ENCODE results near the gene VPS39. TPM values are rescaled to one million over a fixed set of nuclear protein-coding genes. Genes with fewer than 3 reads are reported as not detected.

Gene VPS39
- total and polyA plus RNA-seq, 2 experiments from 2014 or later = 28.8 to 43.9 TPM

DNA sequence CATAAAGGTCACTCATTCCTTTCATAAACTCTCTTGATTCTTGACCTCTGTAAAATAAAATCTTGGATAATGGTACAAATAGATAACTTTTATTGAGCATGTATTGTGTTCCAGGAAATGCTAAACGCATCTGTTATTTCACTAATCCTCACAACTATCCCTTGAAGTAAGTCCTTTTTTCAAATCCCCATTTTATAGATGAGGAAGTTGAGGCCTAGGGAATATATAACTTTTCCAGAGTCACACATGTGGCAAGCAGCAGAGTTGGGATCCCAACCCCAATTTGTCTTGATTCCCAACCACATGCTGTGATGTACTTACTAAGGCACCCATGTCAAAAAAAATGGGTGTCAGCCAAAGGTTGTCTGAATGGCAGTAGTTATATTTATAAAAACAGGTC is 6.3 kb downstream of the VPS39 start:
- 100% methylated on average over 1 of the region's 1 CpG for WGBS (ENCODE audit: low lambda C conversion rate, missing lambda C conversion rate)
- Histone ChIP-seq H3K9me2 (replicated peaks; ENCODE audit: insufficient read depth) (no peaks in the 10 kb centered on the region), H3K4me1 (ENCODE audit: insufficient read depth) (no peaks in the 10 kb centered on the region), H3K4me2 (no peak overlapping the region), H3K27ac (no peak overlapping the region), H3K79me2 (peaks cover 71% of the 10 kb centered on the region), H3K36me3 (replicated peaks; ENCODE audit: insufficient read depth, low read depth) (no peaks in the 10 kb centered on the region), H3K27me3 (no peaks in the 10 kb centered on the region), H4K20me1 (ENCODE audit: insufficient read depth, poor library complexity, severe bottlenecking) (no peaks in the 10 kb centered on the region), H3K9me3 (ENCODE audit: low read depth) (no peaks in the 10 kb centered on the region), H3K4me3 (no peak overlapping the region), H2AFZ (no peak overlapping the region)
- DNase-seq (ENCODE audit: low spot score) = no peak
- TF ChIP-seq EZH2phosphoT487 (IDR thresholded peaks at IDR 0.05; ENCODE audit: low read depth, severe bottlenecking, unreplicated experiment) = no peak
- TF ChIP-seq, protein P1, sequence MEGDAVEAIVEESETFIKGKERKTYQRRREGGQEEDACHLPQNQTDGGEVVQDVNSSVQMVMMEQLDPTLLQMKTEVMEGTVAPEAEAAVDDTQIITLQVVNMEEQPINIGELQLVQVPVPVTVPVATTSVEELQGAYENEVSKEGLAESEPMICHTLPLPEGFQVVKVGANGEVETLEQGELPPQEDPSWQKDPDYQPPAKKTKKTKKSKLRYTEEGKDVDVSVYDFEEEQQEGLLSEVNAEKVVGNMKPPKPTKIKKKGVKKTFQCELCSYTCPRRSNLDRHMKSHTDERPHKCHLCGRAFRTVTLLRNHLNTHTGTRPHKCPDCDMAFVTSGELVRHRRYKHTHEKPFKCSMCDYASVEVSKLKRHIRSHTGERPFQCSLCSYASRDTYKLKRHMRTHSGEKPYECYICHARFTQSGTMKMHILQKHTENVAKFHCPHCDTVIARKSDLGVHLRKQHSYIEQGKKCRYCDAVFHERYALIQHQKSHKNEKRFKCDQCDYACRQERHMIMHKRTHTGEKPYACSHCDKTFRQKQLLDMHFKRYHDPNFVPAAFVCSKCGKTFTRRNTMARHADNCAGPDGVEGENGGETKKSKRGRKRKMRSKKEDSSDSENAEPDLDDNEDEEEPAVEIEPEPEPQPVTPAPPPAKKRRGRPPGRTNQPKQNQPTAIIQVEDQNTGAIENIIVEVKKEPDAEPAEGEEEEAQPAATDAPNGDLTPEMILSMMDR (IDR thresholded peaks at IDR 0.05; ENCODE audit: poor library complexity) = no peak
- no peak for TF ChIP-seq EZH2 (IDR thresholded peaks at IDR 0.05; ENCODE audit: borderline replicate concordance)

DNA sequence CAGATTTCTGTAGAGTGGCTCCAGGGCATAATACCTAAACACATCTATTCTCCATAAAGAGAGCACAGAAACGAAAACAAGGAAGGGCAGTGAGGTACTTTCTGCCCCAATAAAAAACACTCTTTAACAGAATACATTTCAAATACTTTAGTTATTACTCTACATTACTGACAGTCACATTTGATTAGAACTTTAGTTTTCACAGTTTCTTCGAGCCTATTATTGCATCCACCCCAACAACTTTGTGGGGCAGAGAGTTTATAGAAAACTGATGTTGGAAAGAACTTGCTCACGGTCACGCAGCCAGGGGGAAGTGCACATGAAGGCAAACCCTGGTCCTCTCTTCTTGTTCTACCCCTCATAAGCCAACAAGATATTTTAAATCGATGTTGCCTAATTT is 9.0 kb downstream of the VPS39 start:
- Histone ChIP-seq H3K4me2 (no peak overlapping the region), H2AFZ (no peak overlapping the region), H3K79me2 (peaks cover 44% of the 10 kb centered on the region), H3K27me3 (no peaks in the 10 kb centered on the region), H3K36me3 (replicated peaks; ENCODE audit: insufficient read depth, low read depth) (no peaks in the 10 kb centered on the region), H3K27ac (no peak overlapping the region), H3K9me3 (ENCODE audit: low read depth) (no peaks in the 10 kb centered on the region), H3K9me2 (replicated peaks; ENCODE audit: insufficient read depth) (no peaks in the 10 kb centered on the region), H3K4me3 (no peak overlapping the region), H3K4me1 (ENCODE audit: insufficient read depth) (no peaks in the 10 kb centered on the region), H4K20me1 (ENCODE audit: insufficient read depth, poor library complexity, severe bottlenecking) (no peaks in the 10 kb centered on the region)
- TF ChIP-seq EZH2 (IDR thresholded peaks at IDR 0.05; ENCODE audit: borderline replicate concordance) (no peak), EZH2phosphoT487 (IDR thresholded peaks at IDR 0.05; ENCODE audit: low read depth, severe bottlenecking, unreplicated experiment) (no peak)
- TF ChIP-seq, protein P1 (IDR thresholded peaks at IDR 0.05; ENCODE audit: poor library complexity) = no peak
- DNase-seq (ENCODE audit: low spot score) = no peak
- WGBS (ENCODE audit: low lambda C conversion rate, missing lambda C conversion rate) = 94% methylated on average over 5 of the region's 5 CpGs

DNA sequence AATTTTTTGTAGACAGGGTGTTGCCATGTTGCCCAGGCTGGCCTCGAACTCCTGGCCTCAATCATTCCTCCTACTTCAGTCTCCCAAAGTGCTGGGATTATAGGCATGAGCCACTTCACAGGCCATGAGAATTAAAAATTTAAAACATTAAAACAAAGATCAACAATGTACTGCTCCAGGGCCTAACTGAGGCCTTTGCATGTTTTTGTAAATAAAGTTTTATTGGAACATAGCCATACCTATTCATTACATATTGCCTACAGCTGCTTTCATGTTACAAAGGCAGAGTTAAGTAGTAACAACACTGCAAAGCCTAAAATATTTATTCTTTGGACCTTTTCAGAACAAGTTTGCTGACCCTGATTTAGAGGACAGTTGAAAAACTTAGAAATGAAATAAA is 9.6 kb downstream of the VPS39 start:
- Histone ChIP-seq H3K27ac (no peak overlapping the region), H3K79me2 (peaks cover 38% of the 10 kb centered on the region), H3K4me2 (no peak overlapping the region), H2AFZ (no peak overlapping the region), H3K27me3 (no peaks in the 10 kb centered on the region), H3K4me3 (no peak overlapping the region), H4K20me1 (ENCODE audit: insufficient read depth, poor library complexity, severe bottlenecking) (no peaks in the 10 kb centered on the region), H3K9me2 (replicated peaks; ENCODE audit: insufficient read depth) (no peaks in the 10 kb centered on the region), H3K4me1 (ENCODE audit: insufficient read depth) (no peaks in the 10 kb centered on the region), H3K36me3 (replicated peaks; ENCODE audit: insufficient read depth, low read depth) (no peaks in the 10 kb centered on the region), H3K9me3 (ENCODE audit: low read depth) (no peaks in the 10 kb centered on the region)
- WGBS (ENCODE audit: low lambda C conversion rate, missing lambda C conversion rate) = 95% methylated on average over 1 of the region's 1 CpG
- no peak for DNase-seq (ENCODE audit: low spot score)
- TF ChIP-seq EZH2 (IDR thresholded peaks at IDR 0.05; ENCODE audit: borderline replicate concordance) = no peak
- TF ChIP-seq, protein P1 (IDR thresholded peaks at IDR 0.05; ENCODE audit: poor library complexity) = no peak
- no peak for TF ChIP-seq EZH2phosphoT487 (IDR thresholded peaks at IDR 0.05; ENCODE audit: low read depth, severe bottlenecking, unreplicated experiment)

DNA sequence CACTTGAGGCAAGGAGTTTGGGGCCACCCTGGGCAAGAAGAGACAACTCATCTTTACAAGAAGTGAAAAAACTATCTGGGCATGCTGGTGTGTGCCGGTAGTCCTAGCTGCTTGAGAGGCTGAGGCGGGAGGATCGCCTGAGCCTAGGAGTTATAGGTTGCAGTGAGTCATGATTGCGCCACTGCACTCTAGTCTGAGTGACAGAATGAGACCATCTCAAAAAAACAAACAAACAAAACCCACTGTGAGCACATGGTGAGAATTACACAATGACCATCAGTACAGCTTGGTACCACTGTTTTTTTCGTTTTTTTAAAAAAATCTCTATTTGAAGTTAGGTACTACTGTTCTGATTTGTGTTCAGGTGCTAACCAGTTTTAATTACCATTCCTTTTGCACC is 13.6 kb downstream of the VPS39 start:
- H3K79me2 ChIP-seq = peaks cover 12% of the 10 kb centered on the region
- 92% methylated on average over 5 of the region's 5 CpGs for WGBS (ENCODE audit: low lambda C conversion rate, missing lambda C conversion rate)
- H3K9me2 ChIP-seq (replicated peaks; ENCODE audit: insufficient read depth) = no peaks in the 10 kb centered on the region
- no peaks in the 10 kb centered on the region for H3K36me3 ChIP-seq (replicated peaks; ENCODE audit: insufficient read depth, low read depth)
- TF ChIP-seq EZH2 (IDR thresholded peaks at IDR 0.05; ENCODE audit: borderline replicate concordance) (no peak), EZH2phosphoT487 (IDR thresholded peaks at IDR 0.05; ENCODE audit: low read depth, severe bottlenecking, unreplicated experiment) (no peak)
- TF ChIP-seq, protein P1 (IDR thresholded peaks at IDR 0.05; ENCODE audit: poor library complexity) = no peak
- H2AFZ ChIP-seq = no peak overlapping the region
- H3K27ac ChIP-seq = no peak overlapping the region
- H3K27me3 ChIP-seq = no peaks in the 10 kb centered on the region
- no peak overlapping the region for H3K4me2 ChIP-seq
- no peak overlapping the region for H3K4me3 ChIP-seq
- no peaks in the 10 kb centered on the region for H4K20me1 ChIP-seq (ENCODE audit: insufficient read depth, poor library complexity, severe bottlenecking)
- H3K4me1 ChIP-seq (ENCODE audit: insufficient read depth) = no peaks in the 10 kb centered on the region
- no peaks in the 10 kb centered on the region for H3K9me3 ChIP-seq (ENCODE audit: low read depth)
- peak; percentile 30 for DNase-seq (ENCODE audit: low spot score)

Data from hepatocyte (in vitro differentiated cells).